GM12873 (cell line): ENCODE measurements around the gene SPTLC1.
A peak's percentile ranks its signal among the peaks of the same experiment; 100 is the strongest.

Experiments used
- TF ChIP-seq, protein P1 (sequence below): IDR thresholded peaks from 2 replicates; pipeline ENCODE4 v1.5.1; 2012; ENCODE audit warnings: low read depth, mild to moderate bottlenecking, moderate library complexity, low read length, control low read depth; ENCODE audit not compliant: insufficient read depth; ENCODE audit errors: missing control alignments

Gene SPTLC1

DNA sequence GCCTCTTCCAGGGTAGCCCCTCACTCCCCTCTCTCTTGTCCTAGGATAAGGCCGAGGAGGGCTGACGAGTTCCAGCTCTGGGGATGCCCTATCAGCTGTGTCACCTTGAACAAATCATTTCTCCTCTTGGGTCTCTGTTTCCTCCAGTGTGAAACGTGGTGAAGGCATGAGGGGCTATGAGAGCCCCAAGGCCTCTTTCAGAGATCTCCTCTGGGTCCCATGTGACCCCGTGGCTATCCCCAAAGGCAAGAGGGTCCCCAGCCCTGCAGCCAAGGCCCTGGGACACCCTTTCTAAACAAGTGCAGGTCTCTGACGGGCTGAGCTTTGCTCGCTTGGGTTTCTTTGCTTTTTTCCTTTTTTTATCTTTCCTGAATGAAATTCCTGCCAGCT lies 25.5 kb upstream of the SPTLC1 start:
- TF ChIP-seq, protein P1, sequence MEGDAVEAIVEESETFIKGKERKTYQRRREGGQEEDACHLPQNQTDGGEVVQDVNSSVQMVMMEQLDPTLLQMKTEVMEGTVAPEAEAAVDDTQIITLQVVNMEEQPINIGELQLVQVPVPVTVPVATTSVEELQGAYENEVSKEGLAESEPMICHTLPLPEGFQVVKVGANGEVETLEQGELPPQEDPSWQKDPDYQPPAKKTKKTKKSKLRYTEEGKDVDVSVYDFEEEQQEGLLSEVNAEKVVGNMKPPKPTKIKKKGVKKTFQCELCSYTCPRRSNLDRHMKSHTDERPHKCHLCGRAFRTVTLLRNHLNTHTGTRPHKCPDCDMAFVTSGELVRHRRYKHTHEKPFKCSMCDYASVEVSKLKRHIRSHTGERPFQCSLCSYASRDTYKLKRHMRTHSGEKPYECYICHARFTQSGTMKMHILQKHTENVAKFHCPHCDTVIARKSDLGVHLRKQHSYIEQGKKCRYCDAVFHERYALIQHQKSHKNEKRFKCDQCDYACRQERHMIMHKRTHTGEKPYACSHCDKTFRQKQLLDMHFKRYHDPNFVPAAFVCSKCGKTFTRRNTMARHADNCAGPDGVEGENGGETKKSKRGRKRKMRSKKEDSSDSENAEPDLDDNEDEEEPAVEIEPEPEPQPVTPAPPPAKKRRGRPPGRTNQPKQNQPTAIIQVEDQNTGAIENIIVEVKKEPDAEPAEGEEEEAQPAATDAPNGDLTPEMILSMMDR, result no peak

DNA sequence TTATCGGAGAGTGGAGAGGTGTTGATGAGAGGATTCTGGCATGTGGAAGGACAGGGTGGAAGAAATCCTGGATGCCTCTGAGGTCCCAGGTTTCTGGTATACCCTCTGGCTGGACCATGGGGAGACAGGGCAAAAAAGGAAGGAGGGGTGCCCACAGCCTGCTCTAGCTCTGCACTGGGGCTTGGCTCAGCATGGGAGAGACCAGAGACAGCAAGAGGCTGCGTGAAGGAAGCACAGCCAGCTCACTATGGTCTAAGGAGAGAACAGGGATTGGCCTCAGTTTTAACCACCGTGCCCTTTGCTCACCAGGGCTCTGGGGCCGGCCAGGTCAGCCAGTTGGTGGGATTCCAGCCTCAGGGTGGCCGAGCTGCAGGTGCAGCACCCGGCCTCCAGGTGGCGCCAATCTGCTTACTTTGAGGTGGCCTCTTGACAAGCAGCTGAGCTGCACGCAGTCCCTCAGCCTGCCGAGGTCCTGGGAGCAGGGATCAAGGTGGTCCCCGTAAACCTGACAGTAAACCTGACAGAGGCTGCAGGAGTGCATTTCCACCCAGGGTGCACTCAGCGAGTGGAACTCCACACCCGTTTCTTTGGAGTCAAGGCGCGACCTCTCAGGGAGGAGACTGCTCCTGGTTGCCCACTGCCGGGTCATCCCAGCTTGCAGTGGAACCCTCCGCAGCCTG lies 25.0 kb upstream of the SPTLC1 start:
- TF ChIP-seq, protein P1, result peak; percentile 98

DNA sequence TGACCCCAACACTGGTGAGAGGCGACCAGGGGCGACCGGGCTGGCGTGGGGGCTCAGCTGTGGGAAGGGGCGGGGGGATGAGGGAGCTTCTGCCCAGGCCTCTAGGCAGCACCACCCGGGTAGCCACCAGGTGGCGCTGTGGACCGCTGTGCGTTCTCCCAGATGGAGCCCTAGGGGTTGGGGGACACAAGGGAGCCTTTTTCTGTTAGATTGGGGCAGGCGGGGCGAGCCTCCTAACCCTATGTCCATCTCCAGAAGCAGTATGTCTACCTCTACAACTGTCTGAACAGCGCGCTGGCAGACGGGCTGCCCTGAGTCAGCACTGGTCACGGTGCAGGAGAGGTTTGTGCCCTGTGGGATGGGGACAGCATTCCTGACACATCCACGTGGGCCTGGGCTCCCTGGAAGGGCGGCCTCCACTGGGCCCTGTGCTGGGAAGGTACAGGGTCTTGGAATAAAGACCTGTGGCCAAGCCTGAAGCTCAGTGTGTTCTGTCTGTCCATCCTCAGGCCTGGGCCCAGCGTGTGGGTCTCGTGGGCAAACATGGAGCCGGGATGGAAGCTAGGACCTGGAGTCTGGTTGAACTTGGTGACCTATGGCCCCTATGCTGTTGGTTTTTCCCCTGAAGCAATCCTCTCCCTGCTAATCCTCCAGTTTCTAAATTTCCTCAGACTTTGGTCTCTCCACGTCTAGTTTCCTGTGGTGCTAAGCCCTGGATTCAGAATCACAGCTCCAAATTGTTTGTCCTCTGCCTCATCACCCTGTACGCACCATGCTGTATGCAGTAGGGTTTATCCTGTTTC lies 23.1 kb upstream of the SPTLC1 start:
- TF ChIP-seq, protein P1, result peak; percentile 88

DNA sequence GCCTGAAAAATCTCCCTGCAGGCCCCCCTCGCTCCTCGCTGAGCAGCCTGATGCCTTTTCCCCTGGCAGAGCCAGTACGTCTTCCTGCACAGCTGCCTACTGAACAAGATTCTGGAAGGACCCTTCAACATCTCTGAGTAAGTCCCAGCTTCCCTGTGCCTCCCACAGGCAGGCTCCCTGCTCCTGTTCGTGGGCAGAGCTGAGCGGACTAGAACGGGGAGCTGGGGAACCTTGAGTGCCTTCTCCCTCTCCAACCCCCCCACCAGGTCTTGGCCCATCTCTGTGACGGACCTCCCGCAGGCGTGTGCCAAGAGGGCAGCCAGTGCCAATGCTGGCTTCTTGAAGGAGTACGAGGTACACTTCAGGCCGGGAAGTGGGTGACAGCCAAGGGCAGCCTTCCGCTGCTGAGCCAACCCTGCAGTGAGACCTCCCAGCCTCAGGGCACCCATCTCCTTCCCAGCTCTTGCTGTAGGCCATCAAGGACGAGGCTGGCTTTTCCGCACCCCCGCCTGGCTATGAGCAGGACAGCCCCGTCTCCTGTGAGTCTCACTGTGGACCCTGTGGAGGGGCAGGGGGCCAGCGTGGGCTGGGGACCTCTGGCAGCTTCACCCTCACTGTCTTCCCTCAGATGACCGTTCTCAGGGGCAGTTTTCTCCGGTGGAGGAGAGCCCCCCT lies 21.1 kb upstream of the SPTLC1 start:
- TF ChIP-seq, protein P1, result no peak

DNA sequence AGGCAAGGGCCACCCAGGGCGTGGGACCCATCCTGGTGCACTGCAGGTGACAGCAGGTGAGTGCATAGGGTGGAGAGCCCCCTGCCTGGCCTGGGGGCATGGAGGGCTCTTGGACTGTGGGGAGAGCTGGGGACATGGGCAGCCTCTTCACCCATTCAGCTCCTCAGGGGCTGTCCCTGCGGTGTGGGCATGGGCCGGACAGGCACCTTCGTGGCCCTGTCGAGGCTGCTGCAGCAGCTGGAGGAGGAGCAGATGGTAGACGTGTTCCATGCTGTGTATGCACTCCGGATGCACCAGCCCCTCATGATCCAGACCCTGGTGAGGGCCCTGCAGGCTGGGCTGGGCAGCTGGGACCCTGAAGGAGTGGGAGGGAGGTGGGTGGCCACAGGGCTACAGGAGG lies 20.4 kb upstream of the SPTLC1 start:
- TF ChIP-seq, protein P1, result no peak

DNA sequence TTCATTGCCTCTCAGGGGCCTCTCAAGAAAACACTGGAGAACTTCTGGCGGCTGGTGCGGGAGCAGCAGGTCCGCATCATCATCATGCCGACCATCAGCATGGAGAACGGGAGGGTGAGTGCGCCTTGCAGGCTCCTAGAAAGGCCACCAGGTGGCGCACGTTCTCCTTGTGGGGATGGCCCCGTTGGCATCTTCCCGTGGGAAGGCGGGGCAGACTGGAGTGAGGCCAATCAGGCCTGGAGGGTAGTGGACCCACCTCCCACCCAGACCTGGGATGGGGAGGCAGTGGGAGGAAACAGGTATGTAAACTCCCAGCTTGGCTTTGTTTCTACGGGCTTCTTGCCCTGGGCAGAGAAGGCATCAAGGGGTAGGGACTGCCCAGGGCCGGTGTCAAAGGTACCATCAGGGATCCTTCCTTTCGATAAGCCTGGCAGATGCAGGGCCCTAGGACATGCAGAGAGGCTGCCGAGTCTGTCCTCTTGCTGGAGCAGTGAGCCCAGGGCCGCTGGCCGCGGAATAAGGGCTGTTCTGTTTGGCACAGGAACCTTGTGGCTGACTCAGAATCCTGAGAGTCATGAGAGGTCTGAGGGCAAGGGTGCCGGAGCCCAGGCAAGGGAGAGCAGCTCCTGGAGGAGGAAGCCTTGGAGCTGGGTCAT lies 18.9 kb upstream of the SPTLC1 start:
- TF ChIP-seq, protein P1, result peak; percentile 97

DNA sequence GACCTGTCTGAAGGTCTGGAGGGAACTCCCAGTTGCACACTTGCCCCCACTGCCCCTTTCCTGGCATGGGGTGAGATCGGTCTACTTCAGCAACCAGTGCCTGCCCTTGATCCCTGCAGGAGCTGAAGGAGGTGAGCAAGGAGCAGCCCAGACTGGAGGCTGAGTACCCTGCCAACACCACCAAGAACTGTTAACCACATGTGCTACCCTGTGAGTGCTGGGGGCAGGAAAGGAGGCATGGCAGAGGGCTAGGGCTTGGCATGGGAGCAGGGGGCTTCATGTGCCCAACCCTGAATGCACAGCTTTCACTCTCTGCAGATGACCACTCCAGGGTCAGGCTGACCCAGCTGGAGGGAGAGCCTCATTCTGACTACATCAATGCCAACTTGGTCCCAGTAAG lies 17.3 kb upstream of the SPTLC1 start:
- TF ChIP-seq, protein P1, result no peak
